Stimulated activated CD8-positive, alpha-beta memory T cell treated with anti-CD3 and anti-CD28 coated beads, Interleukin-7, amount 100 ng/mL, for 24 hours (primary cell): ENCODE measurements around the gene CRHR2.
"Not testable (repeated sequence)": the region's sequence is repeated elsewhere in the genome, so short reads cannot be mapped to it uniquely, and the experiment has no call there.

Experiments
- DNase-seq: peaks from one replicate; pipeline ENCODE4 v3.0.0-alpha.2; 2020; ENCODE audit warnings: low read depth

The CRHR2 gene

DNA sequence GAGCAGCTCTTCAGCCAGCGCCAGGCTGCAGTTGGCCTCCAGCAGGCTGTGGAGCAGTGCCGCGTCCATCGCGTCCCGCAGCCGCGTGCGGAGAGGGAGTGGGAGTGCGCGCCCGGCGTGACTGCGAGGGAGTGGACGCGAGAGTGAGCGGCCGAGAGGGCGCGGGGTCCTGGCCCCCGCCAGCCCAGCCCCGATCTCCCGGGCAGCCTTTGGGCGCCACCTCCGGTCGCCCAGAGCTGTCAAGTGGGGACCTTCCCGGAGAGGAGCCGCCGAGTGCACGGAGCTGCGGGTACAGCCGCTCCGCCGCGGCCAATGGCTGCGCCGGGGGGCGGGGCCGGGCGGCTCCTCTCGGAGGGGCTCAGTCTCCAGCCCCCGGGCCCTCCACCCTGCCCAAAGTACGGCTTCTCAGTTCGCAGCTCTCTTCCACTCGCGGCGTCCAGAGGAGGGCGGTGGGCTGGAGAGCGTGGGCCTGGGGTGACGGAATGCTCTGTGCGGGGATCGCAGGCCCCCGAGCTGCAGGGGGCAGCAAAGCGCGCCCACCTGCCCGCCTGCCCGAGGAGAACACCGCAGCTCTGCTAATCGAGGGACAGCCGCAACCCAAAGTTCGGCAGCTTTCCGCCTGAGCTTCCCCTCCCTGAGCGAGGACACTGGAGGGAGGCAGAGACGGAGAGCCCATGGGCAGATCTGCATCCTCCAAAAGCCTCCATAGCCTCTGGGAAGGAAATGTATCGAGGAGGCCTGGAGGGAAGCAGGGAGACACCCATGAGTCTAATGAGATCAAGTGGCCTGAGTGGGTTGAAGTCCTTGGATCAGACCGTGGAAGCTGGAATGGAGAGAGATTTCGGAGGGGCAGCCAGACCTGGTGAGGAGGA, at the start of gene CRHR2:
TSS of gene CRHR2 (minus strand) at position 245 of the 872 bp plus-strand sequence. CDS start at position 69, 176 bp downstream.
- no peak for DNase-seq

DNA sequence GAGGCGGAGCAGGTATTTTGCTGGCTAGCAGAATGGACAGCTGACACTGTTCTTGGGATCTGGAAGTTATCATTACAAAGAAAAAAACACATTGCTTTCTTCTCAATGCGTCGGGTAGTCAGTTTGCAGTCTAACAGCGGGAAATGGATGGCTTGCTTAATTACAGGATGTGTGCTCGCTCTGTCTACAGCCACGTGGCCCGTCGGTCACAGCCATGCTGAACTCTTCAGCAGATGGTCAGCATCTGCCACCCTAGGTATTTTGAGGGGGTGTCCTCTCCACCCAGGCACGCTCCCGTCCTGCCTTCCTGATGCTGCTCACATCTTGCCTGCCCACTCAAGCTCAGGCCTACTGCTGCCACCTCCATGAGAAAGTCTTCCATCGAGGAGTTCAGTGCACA, 49.3 kb upstream of the CRHR2 start:
- no peak for DNase-seq

DNA sequence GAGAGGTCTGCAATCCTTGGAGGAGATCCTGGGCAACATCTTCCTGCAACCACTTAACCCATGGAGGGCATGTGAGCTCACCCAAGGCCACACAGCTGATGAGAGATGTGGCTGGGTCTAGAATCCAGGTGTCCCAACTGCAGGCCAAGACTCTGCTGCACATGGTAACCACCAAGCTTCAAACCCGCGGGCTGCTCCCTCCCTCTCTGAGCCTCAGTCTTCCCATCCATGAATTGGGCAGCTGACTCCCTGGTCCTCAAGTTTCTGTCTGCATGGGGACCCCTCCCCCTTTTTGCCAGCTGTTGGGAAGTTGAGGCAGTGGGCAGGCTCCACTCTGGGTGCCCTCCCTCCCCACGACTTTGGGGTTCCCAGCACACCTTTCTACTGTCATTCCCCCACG, 48.7 kb upstream of the CRHR2 start:
- DNase-seq, result no peak

DNA sequence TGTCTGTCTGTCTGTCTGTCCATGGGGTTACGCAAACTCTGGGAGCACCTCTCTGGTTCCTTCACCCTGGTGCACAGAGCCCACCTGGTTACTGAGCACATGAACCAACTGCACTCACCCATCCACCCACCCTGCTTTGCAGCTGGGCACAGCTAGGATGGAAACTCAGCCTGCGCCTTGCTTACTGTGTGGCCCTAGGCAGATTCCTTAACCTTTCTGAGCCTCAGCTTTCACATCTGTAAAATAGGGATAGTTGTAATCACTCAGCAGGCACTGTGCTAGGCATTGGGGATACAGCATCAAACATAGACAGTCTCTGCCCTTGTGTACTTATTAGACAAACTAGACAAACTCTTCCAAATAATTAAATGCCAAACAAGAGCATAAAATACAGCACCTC, 47.8 kb upstream of the CRHR2 start:
- no peak for DNase-seq

DNA sequence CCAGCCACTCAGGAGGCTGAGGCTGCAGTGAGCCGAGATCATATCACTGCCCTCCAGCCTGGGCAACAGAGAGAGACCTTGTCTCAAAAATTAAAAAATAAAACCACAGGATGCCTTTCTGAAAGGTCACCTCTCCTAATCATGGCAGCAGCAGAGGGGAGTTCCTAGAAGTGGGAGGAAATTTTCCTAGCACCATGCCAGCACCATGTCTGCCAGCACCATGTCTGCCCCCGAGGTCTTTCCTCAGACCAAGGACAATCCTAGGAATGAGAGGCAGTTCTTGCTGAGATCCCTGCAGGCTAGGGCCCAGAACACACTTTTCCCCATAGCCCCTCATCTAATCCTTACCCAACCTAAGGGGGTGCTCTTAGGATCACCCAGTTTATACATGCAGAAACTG, 47.4 kb upstream of the CRHR2 start:
- DNase-seq, result no peak

DNA sequence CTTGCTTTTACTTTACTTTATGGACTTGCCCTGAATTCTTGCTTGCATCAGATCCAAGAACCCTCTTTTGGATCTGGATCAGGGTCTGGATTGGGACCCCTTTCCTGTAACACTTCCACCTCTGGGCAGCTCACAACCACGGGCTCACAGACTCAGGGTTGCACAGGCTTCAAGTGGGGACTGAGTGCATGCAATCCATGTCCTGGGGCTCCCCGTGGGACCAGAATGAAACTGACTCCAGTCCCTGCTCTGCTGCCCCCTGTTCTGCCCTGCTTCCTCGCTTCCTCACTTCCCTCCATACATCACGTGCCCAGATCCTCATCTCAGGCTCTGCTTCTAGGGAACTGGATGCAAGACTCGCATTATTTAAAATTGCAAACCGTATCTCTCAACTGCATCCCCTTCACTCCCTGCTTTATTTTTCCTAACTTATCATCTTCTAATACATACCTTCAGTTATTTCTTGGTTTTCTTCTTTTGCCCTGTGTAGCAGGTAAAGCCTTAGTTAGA, 46.4 kb upstream of the CRHR2 start:
- DNase-seq, result no peak

DNA sequence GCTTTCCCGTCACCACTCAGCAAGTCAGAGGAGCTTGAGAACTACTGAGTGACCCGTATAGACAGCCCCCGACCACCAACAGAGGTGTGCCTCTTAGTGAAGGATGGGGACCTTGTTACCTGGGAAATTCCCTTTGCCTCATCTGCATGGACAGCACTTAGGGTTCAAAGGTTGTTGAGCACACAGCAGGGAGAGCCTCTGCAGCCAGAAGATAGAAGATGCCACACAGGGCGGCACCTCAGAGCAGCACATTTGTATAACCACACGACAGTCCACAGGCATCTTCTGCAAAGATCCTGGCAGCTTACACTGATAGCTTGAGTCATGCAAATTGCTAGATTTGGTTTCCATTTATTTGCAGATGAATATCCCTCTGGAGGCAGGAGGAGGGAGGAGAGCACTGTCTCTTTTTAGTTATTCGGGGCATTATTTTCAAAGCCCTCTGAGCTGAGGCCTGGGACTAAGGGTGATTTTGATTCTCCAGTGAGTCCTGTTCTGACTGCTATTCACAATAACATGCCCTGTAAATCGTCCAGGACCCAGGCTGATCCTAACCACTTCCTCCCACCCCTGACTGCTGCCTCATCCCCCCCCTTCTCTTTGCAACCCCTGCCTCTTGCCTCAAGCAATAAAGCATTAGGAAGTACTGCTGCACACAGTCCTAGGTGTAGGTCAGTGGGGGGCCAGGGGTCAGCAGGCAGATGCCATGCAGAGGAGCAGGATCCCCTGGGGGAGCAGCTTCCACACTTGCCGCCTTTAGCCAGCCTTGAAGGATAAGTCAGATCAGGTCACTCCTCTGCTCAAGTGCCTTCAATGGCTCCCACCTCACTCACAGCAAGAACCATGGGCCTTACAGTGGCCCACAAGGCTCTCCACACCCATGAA, 45.0 kb upstream of the CRHR2 start:
- DNase-seq, result no peak

DNA sequence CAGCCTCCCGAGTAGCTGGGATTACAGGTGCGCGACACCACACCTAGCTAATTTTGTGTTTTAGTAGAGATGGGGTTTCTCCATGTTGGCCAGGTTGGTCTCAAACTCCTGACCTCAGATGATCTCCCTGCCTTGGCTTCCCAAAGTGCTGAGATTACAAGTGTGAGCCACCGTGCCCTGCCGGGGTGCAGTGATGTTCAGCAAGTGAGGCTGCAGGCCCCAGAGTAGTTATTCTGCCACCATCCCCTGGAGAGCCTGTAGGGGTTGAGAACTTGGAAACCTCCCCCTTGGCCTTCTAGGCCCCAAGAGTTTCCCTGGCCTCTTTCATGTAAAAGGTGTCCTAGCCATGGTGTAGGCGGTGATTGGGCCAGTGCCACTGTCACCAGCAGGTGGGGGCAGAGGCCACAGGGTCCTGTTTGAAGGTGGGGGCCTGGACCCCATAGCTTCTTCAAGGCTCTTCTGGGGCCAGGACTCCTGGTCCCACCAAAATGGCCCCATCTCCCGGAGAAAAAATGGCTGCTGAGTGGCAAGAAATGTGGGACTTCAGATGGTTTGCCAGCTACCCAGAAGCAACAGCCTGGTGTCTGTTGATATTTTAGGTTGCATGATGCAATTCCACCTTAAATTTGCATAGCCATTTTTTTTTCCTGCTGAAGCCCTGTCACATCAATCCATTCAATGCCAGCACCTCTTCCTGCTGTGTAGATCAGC, 44.2 kb upstream of the CRHR2 start:
- DNase-seq, result no peak

DNA sequence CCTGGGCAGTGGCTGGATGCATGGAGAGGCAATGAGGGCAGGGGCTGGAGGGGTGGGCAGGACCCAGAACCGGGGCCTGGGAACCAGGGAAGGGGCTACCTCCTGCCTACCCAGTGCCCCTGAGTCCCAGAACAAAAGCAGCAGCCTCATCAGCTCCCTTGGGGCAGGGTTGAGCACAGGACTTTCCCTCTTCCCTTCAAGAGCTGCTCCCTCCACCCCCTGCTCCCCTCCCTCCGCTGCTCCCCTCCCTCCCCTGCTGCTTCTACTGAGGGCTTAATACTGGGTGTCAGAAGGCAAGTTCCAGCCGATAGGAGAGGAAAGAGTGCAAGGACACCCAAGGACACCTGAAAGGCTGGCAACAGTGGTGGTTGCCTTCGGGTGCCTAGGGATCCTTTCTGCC, 41.5 kb upstream of the CRHR2 start:
- DNase-seq, result no peak

DNA sequence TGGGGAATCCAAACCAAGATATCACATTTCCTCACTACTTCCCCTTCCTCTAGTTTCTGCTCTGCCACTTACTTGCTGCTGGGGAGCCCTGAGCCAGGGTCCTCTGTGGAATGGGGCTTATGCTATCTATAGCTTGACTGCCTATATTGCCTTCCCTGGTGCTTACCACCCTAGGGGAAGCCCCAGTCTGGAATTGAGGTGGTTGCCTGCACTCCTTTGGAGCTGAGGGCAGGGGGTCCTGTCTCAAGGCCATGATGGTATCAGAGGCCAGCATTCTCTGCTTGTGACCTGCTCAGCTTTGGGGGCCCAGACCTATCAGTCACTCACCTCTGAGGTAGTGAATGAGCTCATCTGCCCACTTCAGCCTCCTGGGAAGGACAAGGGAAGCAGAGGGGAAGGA, 40.4 kb upstream of the CRHR2 start:
- no peak for DNase-seq

DNA sequence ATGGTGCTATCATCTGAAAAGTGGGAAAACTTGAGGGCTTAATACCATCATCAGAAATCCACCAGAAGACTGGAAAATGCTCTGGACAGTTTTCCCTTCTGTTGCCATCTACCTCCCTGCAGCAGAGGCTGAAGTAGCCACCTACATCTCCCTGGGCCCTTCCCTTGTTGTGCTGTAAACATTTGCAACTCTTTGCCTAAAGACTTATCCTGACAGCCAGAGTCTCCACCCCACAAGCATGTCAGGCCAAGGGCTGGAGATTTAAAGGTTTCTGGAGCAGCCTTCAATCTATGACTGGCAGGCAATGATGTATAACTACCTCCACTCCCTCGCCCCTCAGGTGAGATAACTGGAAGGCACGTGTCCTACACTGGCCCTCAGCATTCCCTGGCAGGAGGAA, 39.9 kb upstream of the CRHR2 start:
- no peak for DNase-seq

DNA sequence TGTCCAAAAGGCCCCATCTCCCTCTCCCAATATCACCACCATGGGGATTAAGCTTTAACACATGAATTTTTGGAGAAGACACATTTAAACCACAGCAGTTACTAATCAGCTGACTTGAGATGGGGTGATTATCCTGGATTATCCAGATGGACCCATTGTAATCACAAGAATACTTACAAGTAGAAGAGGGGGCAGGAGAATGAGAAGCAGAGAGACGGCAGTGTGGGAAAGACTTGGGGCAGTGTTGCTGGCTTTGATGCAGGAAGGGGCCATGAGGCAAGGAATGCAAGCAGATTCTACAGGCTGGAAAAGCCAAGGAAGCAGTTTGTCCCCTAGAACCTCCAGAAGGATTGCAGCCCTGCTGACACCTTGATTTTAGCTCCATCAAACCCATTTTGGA, 39.0 kb upstream of the CRHR2 start:
- no peak for DNase-seq

DNA sequence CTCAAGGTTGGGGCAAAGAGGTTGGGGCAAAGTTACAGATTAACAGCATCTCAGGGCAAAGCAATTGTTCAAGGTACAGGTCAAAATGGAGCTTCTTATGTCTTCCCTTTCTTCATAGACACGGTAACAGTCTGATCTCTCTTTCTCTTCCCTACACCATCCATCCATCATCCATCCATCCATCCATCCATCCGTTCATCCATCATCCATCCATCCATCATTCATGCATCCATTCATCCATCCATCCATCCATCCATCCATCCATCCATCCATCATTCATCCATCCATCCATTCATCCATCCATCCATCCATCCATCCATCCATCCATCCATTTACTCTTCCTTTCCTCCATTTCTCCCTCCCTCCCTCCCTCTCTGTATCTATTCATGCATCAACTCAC, 37.2 kb upstream of the CRHR2 start:
- not testable (repeated sequence) for DNase-seq

DNA sequence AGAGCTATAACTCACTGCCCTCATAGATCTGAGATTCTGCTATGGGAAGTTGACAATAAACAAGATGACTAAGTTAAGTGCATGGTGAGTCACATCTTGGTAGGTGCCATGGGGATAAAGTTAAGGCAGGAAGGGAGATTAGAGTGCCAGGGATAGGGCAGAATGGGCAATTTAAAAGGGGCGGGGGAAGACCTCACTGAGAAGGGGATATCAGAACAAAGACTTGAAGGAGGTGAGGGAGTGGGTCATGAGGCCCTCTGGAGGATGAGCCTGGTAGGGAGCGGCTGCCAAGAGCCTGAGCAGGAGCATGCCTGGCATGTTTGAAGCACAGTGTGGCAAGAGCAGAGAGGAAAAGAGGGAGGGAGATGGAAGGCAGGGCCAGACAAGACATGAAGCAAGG, 34.9 kb upstream of the CRHR2 start:
- no peak for DNase-seq

DNA sequence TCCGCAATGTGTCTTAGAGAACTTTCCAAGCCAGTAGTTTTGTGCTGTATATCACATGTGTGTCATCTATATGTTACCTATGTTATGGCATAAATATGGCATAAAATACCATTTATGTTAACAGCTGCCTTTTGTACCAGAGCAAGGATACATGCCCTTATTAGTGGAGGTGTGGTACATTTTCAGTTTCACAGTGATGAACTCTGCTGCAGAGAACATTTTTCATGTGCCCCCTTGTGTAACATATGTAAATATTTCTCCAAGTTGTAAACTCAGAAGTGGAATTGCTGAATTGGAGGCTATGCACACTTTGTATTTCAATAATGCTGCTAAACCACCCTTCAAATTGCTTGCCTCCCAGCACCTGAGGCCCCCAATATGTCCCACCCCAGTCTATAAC, 31.9 kb upstream of the CRHR2 start:
- no peak for DNase-seq

DNA sequence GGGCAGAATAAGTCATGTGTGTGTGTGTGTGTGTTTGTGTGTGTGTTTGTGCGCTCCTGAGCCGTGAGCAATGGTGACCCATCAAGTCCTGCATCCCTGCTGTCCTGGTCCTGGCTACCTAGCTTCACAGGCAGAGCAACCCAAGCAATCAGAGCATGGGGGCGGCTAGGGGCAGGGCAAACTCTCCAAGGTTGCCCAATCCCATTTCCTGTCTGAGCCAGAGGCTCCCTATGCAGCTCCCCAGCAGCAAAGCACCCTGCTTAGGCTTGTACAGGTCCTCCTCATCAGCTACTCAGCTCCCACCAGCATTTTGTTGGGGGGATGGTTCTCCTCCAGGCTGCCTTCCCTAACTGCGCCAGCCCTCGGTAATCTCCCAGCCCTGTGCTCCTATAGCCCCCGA, 31.1 kb upstream of the CRHR2 start:
- DNase-seq, result no peak

DNA sequence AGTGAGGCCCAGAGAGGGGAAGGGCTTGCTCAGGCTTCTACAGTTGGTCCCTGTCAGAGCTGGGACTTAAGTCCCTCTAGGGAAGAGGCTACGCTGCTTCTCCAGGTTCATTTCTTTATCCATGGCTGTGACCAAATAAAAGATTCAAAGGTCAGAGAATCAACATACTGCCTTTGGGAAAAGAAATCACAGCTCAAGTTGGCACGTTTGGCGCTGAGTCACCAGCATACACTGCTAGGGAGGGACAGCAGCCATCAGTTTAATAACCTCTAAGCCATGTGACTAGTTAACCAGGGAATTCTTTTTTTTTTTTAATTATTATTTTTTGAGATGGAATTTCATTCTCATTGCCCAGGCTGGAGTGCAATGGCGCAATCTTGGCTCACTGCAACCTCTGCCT, 28.4 kb upstream of the CRHR2 start:
- DNase-seq, result no peak

DNA sequence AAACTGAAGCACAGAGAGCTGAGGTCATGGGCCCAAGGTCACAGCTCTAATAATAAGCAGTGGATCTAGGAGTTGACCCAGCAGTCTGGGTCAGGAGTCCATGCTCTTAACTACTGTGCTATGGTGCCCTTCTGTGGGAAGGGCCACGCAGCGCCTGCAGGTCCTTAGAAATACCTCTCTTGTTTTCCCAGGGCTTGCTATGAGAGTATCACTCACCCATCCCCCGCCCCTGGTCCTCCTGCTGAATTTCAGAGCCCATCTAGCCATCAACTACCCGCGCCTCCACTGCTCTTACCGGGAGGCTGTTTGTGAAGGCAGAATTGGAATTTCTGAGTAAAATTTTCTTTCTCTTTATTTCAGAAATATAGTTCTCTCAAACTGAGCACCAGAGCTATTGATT, 27.3 kb upstream of the CRHR2 start:
- DNase-seq, result no peak

DNA sequence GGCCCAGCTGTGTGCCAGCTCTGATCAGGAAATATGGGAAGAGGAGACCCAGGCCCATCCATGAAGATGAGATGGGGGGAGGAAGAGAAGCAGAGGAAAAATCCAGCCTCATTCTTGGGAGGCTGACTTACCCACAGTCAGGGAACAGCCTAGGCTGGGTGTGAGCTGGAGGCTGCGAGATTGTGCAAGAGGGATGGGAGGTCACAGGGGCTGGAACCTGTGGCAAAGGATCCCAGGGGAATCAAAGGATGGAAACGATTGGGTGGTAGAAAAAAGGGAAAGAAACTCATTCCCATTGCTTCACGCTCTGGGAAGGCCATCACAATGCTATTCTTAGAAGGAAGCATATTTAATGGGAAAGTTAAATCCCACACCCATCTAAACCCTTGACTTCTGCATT, 26.7 kb upstream of the CRHR2 start:
- DNase-seq, result no peak

DNA sequence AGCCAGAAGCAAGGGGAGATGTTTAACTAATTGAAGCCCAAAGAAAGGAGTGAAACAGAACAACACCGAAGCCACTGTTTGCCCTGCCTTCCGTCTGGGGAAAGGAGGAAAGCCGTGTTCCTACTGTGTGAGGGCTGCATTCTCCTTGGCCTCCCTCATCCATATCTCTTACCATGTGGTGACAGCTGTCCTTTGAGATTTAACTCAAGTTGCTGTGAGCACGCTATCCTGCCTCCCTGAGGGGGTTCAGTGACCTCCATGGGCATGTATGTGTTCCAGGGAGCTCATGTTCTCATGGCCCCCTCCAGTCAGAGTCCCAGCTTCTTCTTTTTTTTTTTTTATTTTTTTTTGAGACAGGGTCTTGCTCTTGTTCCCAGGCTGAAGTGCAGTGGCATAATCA, 26.2 kb upstream of the CRHR2 start:
- no peak for DNase-seq

DNA sequence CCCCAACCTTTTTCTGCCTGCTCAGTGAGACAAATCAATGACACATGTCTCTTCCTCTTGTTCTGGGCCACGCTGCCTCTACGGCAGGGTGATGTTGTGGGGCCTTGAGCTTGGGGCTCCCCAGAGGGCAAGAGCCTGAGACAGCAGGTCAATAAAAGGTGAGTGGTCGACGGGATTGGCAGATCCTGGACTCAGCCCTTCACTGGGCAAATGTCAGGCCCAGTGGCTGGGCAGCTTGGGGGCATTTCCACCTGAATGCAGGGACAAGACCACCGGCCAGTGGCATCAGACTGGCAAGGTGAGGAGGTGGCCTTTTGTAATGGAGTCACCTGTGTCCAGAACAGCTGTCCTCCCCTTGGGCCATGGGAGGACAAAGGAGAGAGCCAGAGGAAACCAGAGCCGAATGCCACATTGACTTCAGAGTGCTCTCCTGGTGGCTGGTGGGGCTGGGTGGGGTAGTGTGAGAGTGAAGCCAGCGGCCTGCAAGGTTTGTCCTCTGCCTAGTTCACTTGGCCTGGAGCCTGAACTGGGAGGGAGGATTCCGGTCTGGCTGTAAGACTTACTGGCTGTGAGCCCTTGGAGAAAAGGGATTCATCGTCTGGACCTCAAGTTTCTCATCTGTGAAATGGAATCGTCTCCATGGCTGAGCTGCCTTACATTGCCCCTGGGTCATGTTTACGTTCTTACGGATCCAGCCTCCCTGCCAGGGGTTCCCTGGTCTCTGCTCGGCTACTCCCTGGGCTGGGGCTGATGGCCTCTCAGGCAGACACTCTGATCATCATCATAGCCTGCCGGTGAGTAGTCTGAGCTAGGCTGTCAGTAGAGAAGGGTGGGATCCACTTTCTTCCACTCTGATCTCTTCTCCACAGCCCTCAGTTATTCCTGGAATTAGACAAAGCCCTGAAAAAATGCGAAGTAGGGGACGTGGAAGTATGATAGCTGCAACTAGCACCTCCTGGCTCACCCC, 25.4 kb upstream of the CRHR2 start:
- no peak for DNase-seq
